ENCODE results near the gene MTG1.
"Not testable (repeated sequence)": the region's sequence is repeated elsewhere in the genome, so short reads cannot be mapped to it uniquely, and the experiment has no call there.

MTG1 gene

DNA sequence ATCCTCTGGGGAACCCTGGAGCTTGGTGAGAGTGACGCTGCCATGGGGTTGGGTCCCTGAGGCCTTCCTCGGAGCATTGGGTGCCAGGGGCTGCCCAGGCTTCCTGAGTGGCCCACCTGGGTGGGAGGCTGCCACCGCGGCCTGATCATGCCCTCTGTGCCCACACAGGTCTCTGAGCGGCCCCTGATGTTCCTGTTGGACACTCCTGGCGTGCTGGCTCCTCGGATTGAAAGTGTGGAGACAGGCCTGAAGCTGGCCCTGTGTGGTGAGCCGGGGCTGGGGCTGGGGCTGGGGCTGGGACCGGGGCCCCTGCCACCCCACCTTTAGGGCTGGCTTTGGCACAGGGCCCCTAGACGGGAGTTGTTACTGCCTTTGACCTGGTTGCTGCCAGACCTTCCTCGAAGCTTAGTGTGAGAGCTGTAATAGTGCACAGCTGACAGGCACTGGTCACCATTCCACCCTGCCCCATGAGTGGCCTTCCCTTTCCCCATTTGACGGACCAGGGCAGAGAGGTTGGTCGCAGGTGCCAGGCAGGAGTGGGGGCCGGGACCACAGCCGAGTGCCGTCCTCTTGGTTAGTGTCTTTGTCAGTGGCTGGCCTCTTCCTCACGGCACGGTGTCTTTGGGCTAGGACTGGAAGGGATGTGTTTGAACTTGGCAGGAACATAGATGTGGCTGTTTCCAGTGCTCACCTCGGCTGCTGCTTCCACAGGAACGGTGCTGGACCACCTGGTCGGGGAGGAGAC lies 8.2 kb downstream of the MTG1 start:
- DNase-seq, result no peak

DNA sequence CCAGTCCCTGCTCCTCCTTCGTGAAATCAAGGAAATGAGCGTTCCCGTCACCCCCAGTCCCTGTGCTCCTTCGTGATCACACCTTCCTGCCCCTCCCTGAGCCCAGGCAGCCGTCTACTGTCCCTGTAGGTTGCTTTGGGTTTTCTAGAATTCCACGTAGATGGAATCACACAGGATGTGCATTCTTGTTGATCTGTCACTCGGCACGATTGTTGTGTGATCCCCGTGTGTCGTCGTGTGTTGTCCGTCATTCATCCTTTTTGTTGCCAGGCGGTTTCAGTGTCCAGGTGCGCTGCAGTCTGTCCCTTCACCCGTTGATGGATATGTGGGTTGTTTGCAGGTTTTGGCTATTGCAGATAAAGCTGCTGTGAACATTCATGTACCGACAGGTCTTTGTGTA lies 9.4 kb downstream of the MTG1 start:
- DNase-seq, result no peak

DNA sequence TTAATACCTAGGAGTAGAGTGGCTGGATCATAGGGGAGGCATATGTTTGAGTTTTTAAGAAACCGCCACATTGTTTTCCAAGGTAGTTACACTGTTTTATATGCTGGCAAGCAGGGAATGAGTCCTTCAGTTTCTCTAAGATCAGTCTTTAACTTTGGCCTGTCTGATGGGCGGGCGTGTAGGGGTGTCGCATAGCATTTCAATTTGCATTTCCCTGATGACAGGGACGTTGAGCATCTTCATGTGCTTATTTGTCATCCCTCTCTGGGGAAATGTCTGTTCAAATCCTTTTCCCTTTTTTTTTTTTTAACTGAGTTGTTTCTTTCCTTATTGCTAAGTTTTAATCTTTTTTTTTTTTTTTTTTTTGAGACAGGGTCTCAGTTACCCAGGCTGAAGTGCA lies 9.8 kb downstream of the MTG1 start:
- no peak for DNase-seq

DNA sequence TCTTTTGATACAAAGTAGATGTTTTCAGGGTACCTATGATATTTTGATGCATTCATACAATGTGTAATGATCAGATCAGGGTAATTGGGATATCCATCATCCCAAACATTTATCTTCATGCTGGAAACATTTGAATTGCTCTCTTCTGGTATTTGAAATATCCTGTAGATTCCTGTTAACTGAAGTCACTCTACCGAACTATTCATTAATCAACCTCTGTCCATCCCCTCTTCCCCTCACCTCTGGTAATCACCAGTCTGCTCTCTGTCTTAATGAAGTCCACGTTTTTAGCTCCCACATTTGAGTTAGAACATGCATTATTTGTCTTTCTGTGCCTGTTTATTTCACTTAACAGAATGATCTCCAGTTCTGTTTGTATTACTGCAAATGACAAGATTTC lies 11.3 kb downstream of the MTG1 start:
- no peak for DNase-seq

DNA sequence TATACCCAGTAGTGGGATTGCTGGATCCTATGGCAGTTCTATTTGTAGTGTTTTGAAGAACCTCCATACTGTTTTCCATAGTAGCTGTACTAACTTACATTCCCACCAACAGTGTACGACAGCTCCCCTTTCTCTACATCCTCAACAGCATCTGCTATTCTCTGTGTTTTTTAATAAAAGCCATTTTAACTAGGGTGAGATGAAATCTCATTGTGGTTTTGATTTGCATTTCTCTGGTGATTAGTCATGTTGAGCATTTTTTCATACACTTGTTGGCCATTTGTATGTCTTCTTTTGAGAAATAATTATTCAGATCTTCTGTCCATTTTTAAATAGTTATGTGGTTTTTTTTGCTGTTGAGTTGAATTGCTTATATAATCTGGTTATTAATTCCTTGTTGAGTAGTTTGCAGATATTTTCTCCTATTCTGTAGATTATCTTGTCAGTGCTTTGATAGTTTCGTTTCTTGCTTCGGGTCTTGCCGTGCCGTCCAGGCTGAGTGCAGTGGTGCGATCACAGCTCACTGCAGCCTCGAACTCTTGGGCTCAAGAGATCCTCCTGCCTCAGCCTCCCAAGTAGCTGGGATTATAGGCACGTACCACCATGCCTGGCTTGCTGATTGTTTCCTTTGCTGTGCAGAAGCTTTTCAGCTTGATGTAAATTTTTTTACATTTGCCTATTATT lies 12.0 kb downstream of the MTG1 start:
- DNase-seq, result no peak

DNA sequence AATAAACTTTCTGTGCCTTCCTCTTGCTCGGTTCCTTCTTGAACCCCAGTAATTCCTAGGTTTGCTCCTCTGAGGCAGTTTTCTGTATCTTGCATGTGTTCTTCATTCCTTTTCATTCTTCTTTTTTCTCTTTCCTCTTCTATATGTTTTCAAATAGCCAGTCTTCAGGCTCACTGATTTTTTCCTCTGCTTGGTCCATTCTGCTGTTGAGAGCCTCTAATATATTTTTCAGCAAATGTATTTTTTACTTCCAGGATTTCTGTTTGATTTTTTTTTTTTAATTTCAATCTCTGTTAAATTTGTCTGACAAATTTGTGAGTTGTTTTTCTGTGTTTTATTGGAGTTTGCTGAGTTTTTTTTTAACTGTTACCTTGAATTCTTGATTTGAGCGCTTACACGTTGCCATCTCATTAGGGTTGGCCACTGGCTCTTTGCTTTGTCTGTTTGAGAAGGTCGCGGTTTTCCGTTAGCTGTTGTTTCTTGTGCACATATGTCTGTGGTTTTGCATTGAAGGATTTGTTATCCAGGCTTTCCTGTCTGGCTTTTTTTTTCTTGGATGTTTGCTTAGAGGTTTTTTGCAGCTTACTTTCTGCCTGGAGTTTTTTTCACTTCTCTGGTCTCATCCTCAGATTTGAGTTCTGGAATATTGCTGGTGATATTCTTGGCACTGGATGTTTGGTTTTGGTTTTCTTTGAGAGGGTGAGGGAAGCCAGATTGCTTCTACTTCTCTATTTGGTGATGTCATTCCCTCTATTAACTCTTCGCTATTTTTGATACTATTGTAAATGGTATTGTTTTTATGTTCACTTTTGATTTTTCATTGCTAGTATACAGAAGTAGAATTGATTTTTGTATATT lies 17.8 kb downstream of the MTG1 start:
- no peak for DNase-seq

DNA sequence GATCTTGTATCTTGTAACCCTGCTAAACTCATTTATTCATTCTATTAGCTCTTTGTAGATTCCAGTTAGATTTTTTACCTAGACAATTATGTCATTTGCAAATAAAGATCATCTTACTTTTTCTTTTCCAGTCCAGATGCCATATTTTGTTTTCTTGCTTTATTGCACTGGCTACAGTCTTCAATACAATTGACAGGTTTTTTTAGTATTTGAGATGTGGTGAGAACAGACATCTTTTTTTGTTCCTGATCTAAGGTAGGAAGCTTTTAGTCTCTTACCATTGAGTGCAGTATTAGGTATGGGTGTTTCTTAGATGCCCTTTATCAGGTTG lies 18.4 kb downstream of the MTG1 start:
- DNase-seq, result no peak

DNA sequence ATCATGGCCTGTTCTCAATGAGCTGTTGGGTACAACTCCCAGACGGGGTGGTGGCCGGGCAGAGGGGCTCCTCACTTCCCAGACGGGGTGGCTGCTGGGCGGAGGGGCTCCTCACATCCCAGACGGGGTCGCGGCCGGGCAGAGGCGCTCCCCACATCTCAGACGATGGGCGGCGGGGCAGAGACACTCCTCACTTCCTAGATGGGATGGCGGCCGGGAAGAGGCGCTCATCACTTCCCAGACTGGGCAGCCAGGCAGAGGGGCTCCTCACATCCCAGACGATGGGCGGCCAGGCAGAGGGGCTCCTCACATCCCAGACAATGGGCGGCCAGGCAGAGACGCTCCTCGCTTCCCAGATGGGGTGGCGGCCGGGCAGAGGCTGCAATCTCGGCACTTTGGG lies 20.4 kb downstream of the MTG1 start:
- not testable (repeated sequence) for DNase-seq

DNA sequence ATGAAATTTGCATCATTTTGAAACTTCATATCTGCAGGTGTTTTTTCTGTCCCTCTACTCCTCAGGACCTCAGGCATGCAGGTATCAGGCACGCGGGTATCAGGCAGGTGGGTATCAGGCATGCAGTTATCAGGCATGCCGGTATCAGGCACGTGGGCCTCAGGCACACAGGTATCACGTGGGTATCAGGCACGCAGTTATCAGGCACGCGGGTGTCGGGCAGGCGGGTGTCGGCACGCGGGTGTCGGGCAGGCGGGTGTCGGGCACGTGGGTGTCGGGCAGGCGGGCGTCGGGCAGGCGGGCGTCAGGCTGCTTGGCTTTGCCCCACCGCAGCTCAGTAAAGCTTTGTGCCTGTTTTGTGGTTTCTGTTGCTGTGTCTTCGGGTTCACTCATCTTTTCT lies 21.8 kb downstream of the MTG1 start:
- DNase-seq, result no peak

DNA sequence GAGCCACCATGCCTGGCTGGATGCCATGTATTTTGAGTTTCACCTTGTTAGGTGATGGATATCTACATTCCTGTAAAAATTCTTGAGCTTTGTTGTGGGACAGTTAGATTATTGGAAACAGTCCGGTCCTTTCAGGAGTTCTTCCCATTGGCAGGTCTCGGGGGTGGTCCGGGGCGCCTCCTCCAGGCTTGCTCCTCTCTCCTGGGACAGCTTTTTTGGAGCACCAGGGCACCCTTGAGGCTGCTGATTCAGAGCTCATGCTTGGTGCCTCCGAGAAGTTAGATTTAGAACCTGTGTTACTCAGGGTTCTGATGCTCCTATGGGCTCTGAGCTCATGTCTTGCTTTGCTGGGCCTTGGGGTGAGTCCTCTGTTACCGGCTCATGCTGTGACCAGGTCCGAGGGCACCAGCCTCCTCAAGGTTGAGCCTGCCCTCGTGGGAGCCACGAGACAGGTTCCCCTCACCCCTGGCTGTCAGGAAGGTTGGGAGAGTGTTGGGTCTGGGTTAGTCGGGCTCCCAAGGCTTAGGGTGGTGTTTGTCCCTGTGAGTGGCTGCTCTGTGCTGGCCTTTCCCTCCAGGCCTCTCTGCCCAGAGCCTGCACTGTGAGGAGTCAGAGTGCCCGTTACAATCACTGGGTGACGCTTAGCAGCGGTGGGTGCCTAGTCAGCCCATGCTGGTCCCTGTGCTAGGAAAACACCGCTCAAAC lies 24.5 kb downstream of the MTG1 start:
- DNase-seq, result no peak

DNA sequence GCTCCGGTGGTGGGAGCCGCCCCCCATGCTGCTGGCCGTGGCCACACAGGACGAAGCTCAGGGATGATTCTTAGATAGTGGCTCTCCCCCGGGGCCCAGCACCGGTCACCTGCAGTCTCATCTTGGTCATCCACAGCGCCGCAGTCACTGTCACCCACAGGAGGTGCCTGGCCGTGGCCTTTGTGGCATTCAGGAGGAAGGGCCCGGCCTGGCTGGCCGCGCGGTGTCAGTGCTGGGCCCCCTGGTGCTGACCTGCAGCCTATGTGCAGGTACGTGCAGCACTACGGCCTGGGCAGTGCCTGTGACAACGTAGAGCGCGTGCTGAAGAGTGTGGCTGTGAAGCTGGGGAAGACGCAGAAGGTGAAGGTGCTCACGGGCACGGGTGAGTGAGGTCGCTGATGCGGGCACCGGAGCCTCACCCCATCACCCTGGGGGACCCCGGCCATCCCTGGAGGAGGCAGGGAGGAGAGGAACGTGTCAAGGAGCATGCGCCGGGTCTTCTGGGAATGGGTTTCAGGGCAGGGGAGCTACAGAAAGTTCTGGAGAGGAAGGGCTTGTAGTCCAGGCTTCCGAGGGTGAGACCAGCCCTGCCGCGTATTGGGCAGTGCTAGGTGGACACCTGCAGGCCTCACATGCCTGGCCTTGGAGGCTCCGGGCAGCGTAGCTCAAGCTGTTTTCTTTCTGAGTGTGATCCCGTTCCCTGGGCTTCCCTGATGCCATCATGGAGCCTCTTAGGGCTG lies 25.4 kb downstream of the MTG1 start:
- DNase-seq, result no peak

DNA sequence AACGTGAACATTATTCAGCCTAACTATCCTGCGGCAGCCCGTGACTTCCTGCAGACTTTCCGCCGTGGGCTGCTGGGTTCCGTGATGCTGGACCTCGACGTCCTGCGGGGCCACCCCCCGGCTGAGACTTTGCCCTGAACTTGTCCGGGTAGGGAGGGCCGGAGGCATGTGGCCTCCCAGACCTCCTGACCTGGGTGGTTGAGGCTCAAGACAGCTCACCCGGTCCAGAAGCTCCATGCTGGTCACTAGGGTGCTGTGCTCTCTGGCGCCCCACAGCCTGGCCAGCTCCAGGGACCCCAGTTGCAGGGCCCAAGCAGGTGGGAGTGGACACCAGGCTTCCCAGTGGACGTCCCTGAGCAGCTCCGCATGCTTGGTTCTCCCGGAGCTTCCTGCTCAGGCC lies 26.1 kb downstream of the MTG1 start:
- no peak for DNase-seq

DNA sequence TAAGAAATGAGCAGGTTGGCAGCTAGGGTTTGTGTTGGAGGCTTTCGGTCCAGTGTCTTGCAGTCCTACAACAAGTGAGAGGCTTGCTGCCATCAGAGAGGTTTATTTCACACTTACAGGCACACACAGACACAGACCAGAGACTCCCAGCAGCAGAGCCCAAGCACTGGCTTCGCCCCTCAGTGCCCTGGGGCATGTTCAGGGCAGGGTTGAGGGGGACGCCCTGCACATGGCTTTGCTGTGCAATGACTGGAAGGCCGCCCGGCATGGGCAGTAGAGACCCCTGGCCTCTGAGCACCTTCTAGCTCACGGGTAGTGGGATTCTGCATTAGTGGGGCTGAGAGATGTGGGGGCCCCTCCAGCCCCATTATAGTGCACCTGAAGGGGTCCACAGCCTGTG lies 26.6 kb downstream of the MTG1 start:
- no peak for DNase-seq

DNA sequence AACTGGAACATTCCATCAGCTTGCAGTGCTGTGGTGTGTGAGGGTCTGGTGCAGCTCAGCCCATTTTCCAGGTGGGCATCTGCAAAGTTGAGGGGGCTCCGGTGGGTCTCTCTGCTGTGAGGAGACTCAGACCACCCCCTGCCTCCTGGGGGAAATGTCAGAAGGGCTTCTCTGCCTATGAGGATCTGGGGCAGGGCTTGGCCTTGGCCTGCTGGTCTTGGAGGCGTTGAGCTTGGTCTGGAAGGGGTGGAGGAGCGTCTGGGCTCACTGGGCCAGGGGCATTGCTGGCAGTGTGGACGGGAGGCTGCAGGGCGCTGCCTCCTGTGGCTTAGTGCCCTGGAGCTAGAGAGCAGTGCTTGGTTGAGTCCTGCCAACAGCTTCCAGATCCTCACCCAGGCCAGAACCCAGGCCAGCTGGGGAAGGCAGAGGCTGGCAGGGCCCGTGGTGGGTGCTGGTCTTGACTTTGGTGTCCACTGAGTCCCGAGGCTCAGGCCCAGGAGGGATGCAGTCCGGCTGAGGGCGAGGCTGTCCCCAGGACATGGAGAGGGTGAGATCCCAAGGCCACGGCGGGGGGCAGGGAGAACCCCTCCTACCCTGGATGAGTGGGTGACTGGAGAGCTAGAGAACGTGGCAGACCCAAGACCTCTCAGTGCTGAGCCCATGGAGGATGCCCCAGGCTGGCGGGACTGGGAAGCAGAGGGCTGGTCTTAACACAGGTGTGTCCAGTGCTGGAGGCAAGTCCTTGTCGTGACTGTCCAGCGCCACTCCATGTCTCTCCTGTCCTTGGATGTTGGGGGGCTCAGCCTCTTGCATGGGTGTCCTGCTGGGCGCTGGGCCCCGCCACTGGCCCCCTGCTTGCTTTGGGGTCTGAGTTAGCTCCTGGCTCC lies 27.6 kb downstream of the MTG1 start:
- DNase-seq, result no peak

DNA sequence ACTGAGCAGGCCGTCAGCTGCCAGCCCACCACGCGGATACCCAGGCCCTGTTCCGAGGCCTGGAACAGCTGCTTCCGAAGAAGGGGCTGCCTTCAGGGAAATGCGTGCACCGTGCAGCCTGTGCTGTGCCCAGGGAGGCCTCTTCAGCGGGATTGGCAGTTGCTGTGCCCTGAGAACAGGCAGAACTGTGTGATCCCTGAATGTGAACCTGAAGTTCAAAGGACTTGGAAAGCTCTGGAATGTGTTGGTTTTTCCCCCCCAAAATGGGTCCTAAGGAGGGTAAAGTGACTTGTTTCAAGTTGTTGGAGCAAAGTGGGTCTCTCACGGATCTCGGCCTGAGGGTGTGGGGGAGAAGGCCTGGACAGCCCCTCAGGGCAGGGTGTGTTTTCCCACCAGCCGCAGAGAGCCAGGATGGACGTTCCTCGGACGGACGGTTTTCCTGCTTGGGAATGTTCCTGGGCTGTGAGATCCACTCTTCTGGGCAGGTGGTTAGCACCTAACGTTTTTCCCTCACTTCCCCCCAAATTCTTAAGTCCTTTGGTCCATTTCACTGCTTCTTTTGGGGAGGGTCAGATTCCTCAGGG lies 28.4 kb downstream of the MTG1 start:
- no peak for DNase-seq

DNA sequence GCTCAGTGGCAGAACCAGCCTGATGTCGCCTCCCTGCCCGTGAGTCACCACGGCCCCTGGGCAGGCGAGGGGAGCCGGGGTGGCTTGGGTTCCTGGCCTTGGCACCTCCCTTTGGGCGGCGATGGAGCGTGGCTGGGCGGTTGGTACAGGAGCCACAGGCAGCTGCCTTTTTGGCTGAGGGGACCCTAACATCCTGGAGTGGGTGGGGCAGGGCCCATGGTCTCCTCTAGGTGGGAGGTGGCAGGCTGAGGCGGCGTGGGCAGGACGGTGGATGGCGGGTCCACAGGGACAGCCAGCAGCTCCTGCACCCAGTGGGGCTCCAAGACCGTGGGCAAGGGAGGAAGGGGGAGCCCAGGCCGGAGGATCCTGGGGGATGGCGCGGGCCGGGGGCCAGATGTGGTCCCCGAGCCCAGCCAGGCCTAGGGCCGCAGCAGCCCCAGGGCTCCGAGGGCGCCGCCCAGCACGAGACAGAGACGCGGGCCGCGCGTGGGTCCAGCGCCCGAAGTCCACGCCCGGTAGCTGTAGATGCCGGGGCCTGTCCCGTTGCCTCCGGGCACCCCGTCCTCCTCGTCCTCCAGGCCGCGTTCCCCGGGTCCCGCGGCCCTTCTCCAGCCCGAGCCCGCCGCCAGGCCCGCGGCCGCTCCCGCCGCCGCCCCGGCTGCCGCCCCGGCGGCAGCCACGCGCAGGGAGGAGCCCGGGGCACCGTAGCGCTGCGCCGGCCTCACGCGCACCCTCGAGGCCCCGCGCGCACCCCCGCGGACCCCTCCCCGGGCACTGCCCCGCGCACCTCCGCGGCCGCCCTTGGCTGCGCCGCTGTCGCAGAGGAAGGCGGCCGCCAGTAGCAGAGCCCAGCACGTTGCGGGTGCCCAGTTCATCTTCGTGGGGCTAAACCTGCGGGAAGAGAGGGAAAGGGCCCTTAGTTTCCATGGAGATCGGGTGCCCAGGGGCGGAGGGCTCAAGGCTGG lies 29.1 kb downstream of the MTG1 start:
- DNase-seq, result no peak

DNA sequence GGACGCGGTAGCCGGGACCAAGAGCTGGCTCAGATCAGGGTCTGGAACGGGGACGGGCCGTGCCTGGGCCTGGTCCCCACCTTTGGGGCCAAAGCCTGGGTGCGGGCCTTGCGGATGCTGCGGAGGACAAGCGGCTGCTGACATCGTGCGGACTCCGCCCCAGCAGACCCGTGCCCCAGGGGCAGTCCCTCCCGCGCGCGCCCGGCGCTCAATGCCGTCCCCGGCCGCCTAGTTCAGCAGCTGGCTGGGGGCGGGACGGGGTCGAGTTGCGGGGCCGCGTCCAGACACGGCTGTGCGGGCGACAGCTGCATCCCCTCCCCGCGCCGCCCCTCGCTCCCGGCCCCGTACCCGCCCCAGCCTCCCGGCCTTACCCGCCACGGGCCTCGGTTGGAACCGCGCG lies 30.1 kb downstream of the MTG1 start:
- not testable (repeated sequence) for DNase-seq

DNA sequence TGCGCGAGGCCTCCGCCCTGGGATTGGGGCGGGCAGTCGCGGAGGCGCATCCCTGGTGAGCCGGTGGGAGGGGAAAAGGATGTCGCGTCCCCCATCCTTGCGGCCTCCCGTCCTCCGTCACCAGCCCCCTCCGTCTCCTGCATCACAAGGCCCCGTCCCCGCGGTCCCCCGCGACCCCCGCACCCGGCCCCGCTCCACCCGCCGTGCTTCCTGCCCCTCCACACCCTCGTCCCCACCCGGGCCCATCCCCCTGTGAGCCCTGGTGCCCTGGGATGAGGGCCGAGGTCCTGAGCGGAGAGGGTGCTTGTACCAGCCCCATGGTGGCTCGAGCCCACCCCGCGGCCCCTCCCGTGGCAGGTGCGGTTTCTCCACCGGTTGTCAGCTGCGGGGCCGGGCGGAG lies 30.6 kb downstream of the MTG1 start, which contains the start of gene SPRN:
Gene SPRN, minus strand, starts transcription at position 25 of the 400 bp plus-strand sequence. CDS start 944 bp downstream, outside the sequence.
- DNase-seq, result not testable (repeated sequence)

DNA sequence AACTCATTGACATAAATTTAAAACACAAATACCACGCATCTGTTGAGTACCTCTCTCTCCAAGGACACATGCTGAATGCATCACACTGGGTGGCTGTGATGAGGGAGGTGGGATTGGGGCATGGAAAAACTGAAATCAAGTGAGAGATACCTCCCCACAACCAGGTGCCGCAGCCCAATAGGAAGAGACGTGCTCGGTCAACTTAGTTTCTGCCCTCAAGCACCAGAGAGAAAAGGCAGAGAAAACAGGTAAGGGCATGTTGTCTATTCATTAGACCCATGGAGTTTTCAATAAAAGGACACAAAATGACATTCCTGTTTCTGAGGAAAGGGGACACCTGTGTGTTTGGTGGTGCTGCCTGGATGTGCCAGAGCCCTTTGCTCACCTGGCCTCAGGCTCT lies 35.6 kb downstream of the MTG1 start:
- DNase-seq, result not testable (repeated sequence)
